Neural progenitor cell (in vitro differentiated cells): ENCODE data around the gene RAB11FIP3. TPM values are rescaled to one million over a fixed set of nuclear protein-coding genes. Genes with fewer than 3 reads are reported as not detected.

Experiments used
- DNase-seq: peaks from one replicate; pipeline ENCODE4 v3.0.0-alpha.2; 2016; ENCODE audit warnings: low spot score
- H2AFZ ChIP-seq: fragments of 200-600 bp; sonication (generic); replicated peaks from 2 replicates; pipeline ENCODE4 v1.6.1; 2016; ENCODE audit warnings: antibody characterized with exemption
- H3F3A ChIP-seq: fragments of 200-600 bp; sonication (generic); 2 replicates; pipeline ENCODE4 v1.6.1; 2016; ENCODE audit warnings: antibody characterized with exemption, low read depth
- H3K27ac ChIP-seq: fragments of 200-600 bp; sonication (generic); 2 replicates; pipeline ENCODE4 v1.5.1; 2016; ENCODE audit warnings: mild to moderate bottlenecking
- H3K27me3 ChIP-seq: fragments of 200-600 bp; sonication (generic); 2 replicates; pipeline ENCODE4 v1.6.1; 2016; ENCODE audit warnings: mild to moderate bottlenecking, moderate library complexity
- H3K36me3 ChIP-seq: fragments of 200-600 bp; sonication (generic); 2 replicates; pipeline ENCODE4 v1.5.1; 2016
- H3K4me1 ChIP-seq: fragments of 200-600 bp; sonication (generic); 2 replicates; pipeline ENCODE4 v1.6.1; 2016; ENCODE audit warnings: mixed run types
- H3K4me2 ChIP-seq: fragments of 200-600 bp; sonication (generic); 2 replicates; pipeline ENCODE4 v1.6.1; 2016
- H3K4me3 ChIP-seq: fragments of 200-600 bp; sonication (generic); 2 replicates; pipeline ENCODE4 v1.5.1; 2016
- H3K79me2 ChIP-seq: fragments of 200-600 bp; sonication (generic); 2 replicates; pipeline ENCODE4 v1.6.1; 2016; ENCODE audit warnings: low read depth
- H3K9ac ChIP-seq: fragments of 200-600 bp; sonication (generic); 2 replicates; pipeline ENCODE4 v1.6.1; 2016
- H3K9me3 ChIP-seq: fragments of 200-600 bp; sonication (generic); 2 replicates; pipeline ENCODE4 v1.5.1; 2016; ENCODE audit warnings: low read depth
- H4K20me1 ChIP-seq: fragments of 200-600 bp; sonication (generic); 2 replicates; pipeline ENCODE4 v1.6.1; 2016; ENCODE audit warnings: low read depth
- H3K27ac Mint-ChIP-seq: 3 replicates; pipeline ENCODE4 v1.8.0; 2021; ENCODE audit warnings: mixed read lengths
- H3K27me3 Mint-ChIP-seq: 2 replicates; pipeline ENCODE4 v1.8.0; 2022; ENCODE audit warnings: low read depth, mild to moderate bottlenecking, inconsistent platforms, moderate library complexity, mixed read lengths; ENCODE audit not compliant: insufficient read depth
- H3K36me3 Mint-ChIP-seq: 3 replicates; pipeline ENCODE4 v1.8.0; 2021; ENCODE audit warnings: mixed read lengths
- H3K4me1 Mint-ChIP-seq: 3 replicates; pipeline ENCODE4 v1.8.0; 2021; ENCODE audit warnings: mixed read lengths
- H3K4me3 Mint-ChIP-seq: 3 replicates; pipeline ENCODE4 v1.8.0; 2021; ENCODE audit warnings: mild to moderate bottlenecking, moderate library complexity, mixed read lengths
- H3K9me3 Mint-ChIP-seq: 3 replicates; pipeline ENCODE4 v1.8.0; 2020; ENCODE audit warnings: mixed read lengths
- CTCF ChIP-seq: fragments of 200-600 bp; sonication (generic); IDR thresholded peaks from 2 replicates; pipeline ENCODE4 v1.5.1; 2017; ENCODE audit warnings: antibody characterized with exemption, mild to moderate bottlenecking
- EZH2 ChIP-seq: fragments of 200-600 bp; sonication (generic); IDR thresholded peaks from 2 replicates; pipeline ENCODE4 v1.6.1; 2017; ENCODE audit warnings: antibody characterized with exemption, mild to moderate bottlenecking, moderate library complexity
- EZH2phosphoT487 ChIP-seq: fragments of 200-600 bp; sonication (generic); IDR thresholded peaks from 2 replicates; pipeline ENCODE4 v1.6.1; 2017; ENCODE audit warnings: antibody characterized with exemption
- total RNA-seq: library from RNA; depleted of rRNA; stranded (reverse); fragments of >200 nt; gene quantifications from 2 replicates; pipeline ENCODE4 v1.2.3, GENCODE V29; 2015; ENCODE audit warnings: low replicate concordance

Gene RAB11FIP3
- total RNA-seq, 1 donor from 2014 or later = 15.5 TPM

GRCh38 chr16:522320-523096 lies 97.1 kb downstream of the RAB11FIP3 start:
- Mint-ChIP-seq H3K27ac (no peak overlapping the region), H3K4me1 (peaks cover 11% of the 10 kb centered on the region), H3K9me3 (no peaks in the 10 kb centered on the region), H3K4me3 (peak overlapping the region; percentile 71), H3K36me3 (peaks cover 5% of the 10 kb centered on the region), H3K27me3 (peaks cover 7% of the 10 kb centered on the region)
- H3K36me3 ChIP-seq = no peaks in the 10 kb centered on the region
- no peak overlapping the region for H3K4me3 ChIP-seq
- H3K27ac ChIP-seq = no peak overlapping the region
- no peaks in the 10 kb centered on the region for H3K27me3 ChIP-seq
- peaks cover 7% of the 10 kb centered on the region for H3F3A ChIP-seq
- H2AFZ ChIP-seq = no peak overlapping the region
- peaks cover 32% of the 10 kb centered on the region for H4K20me1 ChIP-seq
- no peaks in the 10 kb centered on the region for H3K9me3 ChIP-seq
- TF ChIP-seq EZH2phosphoT487 (no peak), EZH2 (no peak), CTCF (no peak)
- no peaks in the 10 kb centered on the region for H3K4me1 ChIP-seq
- peaks cover 12% of the 10 kb centered on the region for H3K79me2 ChIP-seq
- H3K4me2 ChIP-seq = no peak overlapping the region
- no peak for DNase-seq
- no peak overlapping the region for H3K9ac ChIP-seq

- DNase-seq = no peak
- no peak overlapping the region for H3K9ac ChIP-seq
- peaks cover 7% of the 10 kb centered on the region for H3F3A ChIP-seq
- peak overlapping the region; percentile 71 for H3K4me3 Mint-ChIP-seq
- peaks cover 14% of the 10 kb centered on the region for H3K79me2 ChIP-seq
- H4K20me1 ChIP-seq = peaks cover 34% of the 10 kb centered on the region
- no peak overlapping the region for H3K27ac ChIP-seq
- H3K4me2 ChIP-seq = no peak overlapping the region
- H3K27me3 Mint-ChIP-seq = peaks cover 7% of the 10 kb centered on the region
- peaks cover 11% of the 10 kb centered on the region for H3K4me1 Mint-ChIP-seq
- H3K4me3 ChIP-seq = no peak overlapping the region
- H2AFZ ChIP-seq = no peak overlapping the region
- TF ChIP-seq CTCF (no peak), EZH2phosphoT487 (no peak)
- no peak overlapping the region for H3K27ac Mint-ChIP-seq
- no peaks in the 10 kb centered on the region for H3K36me3 ChIP-seq
- H3K9me3 Mint-ChIP-seq = no peaks in the 10 kb centered on the region
- no peaks in the 10 kb centered on the region for H3K27me3 ChIP-seq
- peaks cover 5% of the 10 kb centered on the region for H3K36me3 Mint-ChIP-seq
- H3K4me1 ChIP-seq = no peaks in the 10 kb centered on the region
- H3K9me3 ChIP-seq = no peaks in the 10 kb centered on the region
These were observed 97.8 kb downstream of the RAB11FIP3 start for GRCh38 chr16:523097-523741.

- Histone ChIP-seq H3K79me2 (peaks cover 27% of the 10 kb centered on the region), H3K4me2 (no peak overlapping the region), H3K27ac (no peak overlapping the region), H3K27me3 (no peaks in the 10 kb centered on the region), H3K9me3 (no peaks in the 10 kb centered on the region), H3F3A (peaks cover 7% of the 10 kb centered on the region), H2AFZ (no peak overlapping the region), H4K20me1 (peaks cover 46% of the 10 kb centered on the region), H3K9ac (no peak overlapping the region), H3K4me3 (no peak overlapping the region), H3K4me1 (peaks cover 11% of the 10 kb centered on the region), H3K36me3 (no peaks in the 10 kb centered on the region)
- no peaks in the 10 kb centered on the region for H3K9me3 Mint-ChIP-seq
- peaks cover 9% of the 10 kb centered on the region for H3K27me3 Mint-ChIP-seq
- H3K27ac Mint-ChIP-seq = no peak overlapping the region
- H3K4me3 Mint-ChIP-seq = peak overlapping the region; percentile 91
- H3K4me1 Mint-ChIP-seq = peaks cover 18% of the 10 kb centered on the region
- DNase-seq = no peak
- peaks cover 4% of the 10 kb centered on the region for H3K36me3 Mint-ChIP-seq
- no peak for TF ChIP-seq CTCF
- no peak for TF ChIP-seq EZH2
- no peak for TF ChIP-seq EZH2phosphoT487
These were observed 99.0 kb downstream of the RAB11FIP3 start for GRCh38 chr16:524274-525040.
